Ascending aorta (tissue), 2 donors: ENCODE data around the gene SRL. TPM values are rescaled to one million over a fixed set of nuclear protein-coding genes. Genes with fewer than 3 reads are reported as not detected.

ENCODE experiments used
- DNase-seq, 2 donors: peaks; one replicate each; pipeline ENCODE4 v3.0.0-alpha.2; 2019; ENCODE audit warnings: low spot score in 2 of 2
- H3K27ac ChIP-seq, 2 donors: fragments of 200-600 bp; sonication (generic); one replicate each; pipeline ENCODE4 v1.5.1; 2016 to 2017; ENCODE audit warnings: mild to moderate bottlenecking in 1 of 2
- H3K27me3 ChIP-seq: fragments of 200-600 bp; sonication (generic); one replicate; pipeline ENCODE4 v1.5.1; 2017
- H3K36me3 ChIP-seq, 2 donors: fragments of 200-600 bp; sonication (generic); one replicate each; pipeline ENCODE4 v1.5.1; 2016
- H3K4me1 ChIP-seq, 2 donors: fragments of 200-600 bp; sonication (generic); one replicate each; pipeline ENCODE4 v1.5.1; 2016 to 2017; ENCODE audit warnings: mild to moderate bottlenecking in 1 of 2
- H3K4me3 ChIP-seq, 2 donors: fragments of 200-600 bp; sonication (generic); one replicate each; pipeline ENCODE4 v1.5.1; 2016 to 2017; ENCODE audit warnings: mild to moderate bottlenecking in 1 of 2
- H3K9me3 ChIP-seq, 2 donors: fragments of 200-600 bp; sonication (generic); one replicate each; pipeline ENCODE4 v1.5.1; 2016
- CTCF ChIP-seq, 3 experiments: fragments of 200-600 bp in 2 of 3; fragments of 450-650 bp in 1 of 3; sonication (generic) in 2 of 3; IDR thresholded peaks; one replicate each; pipeline ENCODE4 v1.5.1; 2016 to 2019; ENCODE audit warnings: antibody characterized with exemption in 3 of 3, mild to moderate bottlenecking in 1 of 3, moderate library complexity in 1 of 3
- intact Hi-C: fragments of 100-400 bp; cut with DNase I; formaldehyde crosslinking; loops from one replicate; pipeline ENCODE4 v1.15.1; 2023
- total RNA-seq: library from RNA; depleted of rRNA; stranded (reverse); fragments of >200 nt; gene quantifications from one replicate; pipeline ENCODE4 v1.1.0, GENCODE V29; 2016

Gene SRL
- total RNA-seq, 1 donor from 2014 or later = 15.6 TPM

DNA sequence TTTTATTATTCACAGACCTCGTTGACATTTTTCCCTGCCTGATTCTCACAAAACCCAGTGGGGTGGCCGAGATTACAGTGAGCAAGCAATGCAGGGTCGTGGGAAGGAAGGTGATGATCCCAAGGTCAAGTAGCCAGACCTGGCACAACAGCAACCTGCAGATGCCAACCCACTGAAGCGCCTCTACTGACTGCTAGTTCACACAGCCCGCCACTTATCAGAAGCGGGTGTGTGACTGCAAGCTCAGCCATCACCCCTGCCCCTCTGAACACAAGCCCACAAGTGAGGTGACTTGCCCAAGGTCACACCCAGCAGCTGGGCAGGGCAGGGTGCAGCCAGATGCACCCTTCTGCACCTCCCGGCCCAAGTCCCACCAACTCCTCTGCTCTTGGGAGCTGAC lies 23.8 kb upstream of the SRL start:
- Histone ChIP-seq H3K4me1 (no peaks in the 10 kb centered on the region), H3K27me3 (no peaks in the 10 kb centered on the region), H3K36me3 (peaks cover 4 to 7% of the 10 kb centered on the region in 2 donors), H3K4me3 (no peak overlapping the region), H3K27ac (no peak overlapping the region), H3K9me3 (no peaks in the 10 kb centered on the region)
- TF ChIP-seq CTCF (IDR thresholded peaks at IDR 0.05) = no peak
- DNase-seq = no peak
- intact Hi-C loops = no loop called here

GRCh38 chr16:4264546-4264945 lies 22.7 kb upstream of the SRL start:
- intact Hi-C loops = no loop called here
- no peaks in the 10 kb centered on the region for H3K27me3 ChIP-seq

DNA sequence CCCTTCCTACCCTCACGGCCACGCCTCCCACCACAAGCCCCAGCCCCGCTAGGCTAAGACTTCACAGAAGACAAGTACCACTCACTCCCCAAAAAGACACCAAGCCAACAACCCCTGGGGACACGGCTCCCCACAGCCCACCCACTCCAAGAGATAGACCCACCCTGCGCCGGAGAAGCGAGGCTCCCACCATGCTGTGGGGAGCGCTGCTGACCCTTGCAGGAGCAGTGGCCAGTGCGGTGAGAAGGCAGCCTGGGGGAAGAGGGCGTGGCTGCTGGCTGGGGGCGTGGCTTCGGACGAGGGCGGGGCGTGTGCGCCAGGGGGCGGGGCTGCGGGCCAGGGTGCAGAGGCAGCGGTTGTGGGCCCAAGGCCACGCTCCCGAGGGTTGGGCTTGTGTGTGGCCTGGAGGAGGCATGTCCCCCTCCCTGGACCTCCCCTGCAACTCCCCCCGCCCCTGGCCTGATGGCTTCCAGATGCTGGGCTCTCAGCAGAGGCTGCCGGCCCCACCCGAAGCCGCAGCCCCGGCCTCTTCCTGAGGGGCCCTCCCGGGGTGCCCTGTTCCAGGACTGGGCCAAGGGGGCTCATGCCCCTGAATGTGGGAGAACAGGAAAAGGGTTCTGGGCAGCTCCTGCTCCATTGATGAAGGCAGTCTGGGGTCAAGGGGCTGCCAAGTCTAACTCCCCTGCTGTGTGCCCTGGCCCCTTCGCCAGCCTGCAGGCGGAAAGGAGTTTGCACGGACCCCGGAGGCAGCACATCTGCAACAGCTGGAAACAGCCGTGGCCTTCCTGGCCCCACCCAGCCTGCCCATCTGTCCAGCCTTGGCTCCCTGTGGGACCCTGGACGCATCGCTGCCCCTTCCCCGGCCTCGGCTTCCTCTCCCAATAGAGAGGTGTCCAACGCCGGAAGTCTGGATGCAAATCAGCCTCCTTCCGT lies 21.9 kb upstream of the SRL start:
- Histone ChIP-seq H3K4me3 (no peak overlapping the region), H3K36me3 (peaks cover 4 to 11% of the 10 kb centered on the region in 2 donors), H3K27me3 (no peaks in the 10 kb centered on the region), H3K4me1 (no peaks in the 10 kb centered on the region), H3K9me3 (no peaks in the 10 kb centered on the region), H3K27ac (no peak overlapping the region)
- DNase-seq = peak in 1 of 2 donors; percentile 72
- no peak for TF ChIP-seq CTCF (IDR thresholded peaks at IDR 0.05)
- intact Hi-C loops = no loop called here

More at GRCh38 chr16:4264546-4264945, 22.7 kb upstream of the SRL start:
- no peak for TF ChIP-seq CTCF (IDR thresholded peaks at IDR 0.05)
- no peaks in the 10 kb centered on the region for H3K9me3 ChIP-seq
- peaks cover 4 to 11% of the 10 kb centered on the region in 2 donors for H3K36me3 ChIP-seq
- H3K4me1 ChIP-seq = no peaks in the 10 kb centered on the region
- no peak overlapping the region for H3K4me3 ChIP-seq
- H3K27ac ChIP-seq = no peak overlapping the region
- DNase-seq = no peak

GRCh38 chr16:4262303-4262835 lies 20.5 kb upstream of the SRL start:
- Histone ChIP-seq H3K27ac (no peak overlapping the region), H3K9me3 (no peaks in the 10 kb centered on the region), H3K27me3 (no peaks in the 10 kb centered on the region), H3K4me1 (no peaks in the 10 kb centered on the region), H3K4me3 (no peak overlapping the region), H3K36me3 (peaks cover 4 to 11% of the 10 kb centered on the region in 2 donors)
- no peak for DNase-seq
- TF ChIP-seq CTCF (IDR thresholded peaks at IDR 0.05) = no peak
- intact Hi-C loops = no loop called here

DNA sequence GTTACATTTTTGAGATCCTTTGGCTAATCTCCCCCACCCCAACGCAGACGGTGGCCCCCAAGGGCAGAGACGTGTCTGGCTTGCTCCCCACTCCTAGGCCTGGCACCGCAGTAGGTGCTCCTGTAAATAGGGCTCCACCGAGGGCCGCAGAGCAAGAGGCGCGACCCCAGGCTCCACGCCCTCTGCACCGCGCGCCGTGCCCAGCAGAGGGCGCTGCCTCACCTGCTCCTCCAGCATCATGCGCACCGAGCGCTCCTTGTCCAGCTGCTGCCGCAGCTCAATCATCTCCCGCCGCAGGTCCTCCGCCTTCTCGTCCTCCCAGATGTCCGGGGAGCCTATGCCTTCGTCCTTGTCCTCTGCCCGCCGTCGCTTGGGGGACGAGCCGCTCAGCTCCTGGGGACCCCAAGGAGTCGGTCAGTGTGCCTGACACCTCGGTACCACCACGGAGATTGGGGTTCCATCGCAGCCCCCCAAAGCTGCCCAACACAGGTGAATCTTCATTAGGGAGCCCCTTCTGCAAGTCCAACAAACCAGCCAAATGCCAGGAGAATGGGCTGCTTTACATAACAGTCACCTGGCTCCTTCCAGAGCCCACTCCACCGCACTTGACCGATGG lies 19.8 kb upstream of the SRL start:
- Histone ChIP-seq H3K4me1 (no peaks in the 10 kb centered on the region), H3K36me3 (peaks cover 4 to 11% of the 10 kb centered on the region in 2 donors), H3K9me3 (no peaks in the 10 kb centered on the region), H3K27ac (no peak overlapping the region), H3K4me3 (no peak overlapping the region), H3K27me3 (no peaks in the 10 kb centered on the region)
- no peak for DNase-seq
- intact Hi-C loops = loop anchor here (2.0 kb wide), 1 partner anchor 69 kb away; no protein-coding TSS in a partner anchor
- peak; percentile 70 to 72 (median 72) for TF ChIP-seq CTCF (IDR thresholded peaks at IDR 0.05)
